Measurements from ENCODE around the gene ZBTB22. TPM values are rescaled to one million over a fixed set of nuclear protein-coding genes. Genes with fewer than 3 reads are reported as not detected.

Gene ZBTB22
- total RNA-seq, 1 donor from 2014 or later: 5.7 TPM

GRCh38 chr6:33289784-33290315 lies 27.7 kb downstream of the ZBTB22 start:
- H3K36me3 ChIP-seq: no peaks in the 10 kb centered on the region
- H3K9ac ChIP-seq: peak overlapping the region; percentile 69
- peaks cover 5% of the 10 kb centered on the region for H3K27me3 Mint-ChIP-seq (ENCODE audit: insufficient read depth, low read depth)
- peak overlapping the region; percentile 91 for H3K27ac Mint-ChIP-seq
- H3K4me1 Mint-ChIP-seq: peaks cover 31% of the 10 kb centered on the region
- TF ChIP-seq EZH2phosphoT487 (IDR thresholded peaks at IDR 0.05): no peak
- TF ChIP-seq EZH2 (IDR thresholded peaks at IDR 0.05): no peak
- TF ChIP-seq, protein P1, sequence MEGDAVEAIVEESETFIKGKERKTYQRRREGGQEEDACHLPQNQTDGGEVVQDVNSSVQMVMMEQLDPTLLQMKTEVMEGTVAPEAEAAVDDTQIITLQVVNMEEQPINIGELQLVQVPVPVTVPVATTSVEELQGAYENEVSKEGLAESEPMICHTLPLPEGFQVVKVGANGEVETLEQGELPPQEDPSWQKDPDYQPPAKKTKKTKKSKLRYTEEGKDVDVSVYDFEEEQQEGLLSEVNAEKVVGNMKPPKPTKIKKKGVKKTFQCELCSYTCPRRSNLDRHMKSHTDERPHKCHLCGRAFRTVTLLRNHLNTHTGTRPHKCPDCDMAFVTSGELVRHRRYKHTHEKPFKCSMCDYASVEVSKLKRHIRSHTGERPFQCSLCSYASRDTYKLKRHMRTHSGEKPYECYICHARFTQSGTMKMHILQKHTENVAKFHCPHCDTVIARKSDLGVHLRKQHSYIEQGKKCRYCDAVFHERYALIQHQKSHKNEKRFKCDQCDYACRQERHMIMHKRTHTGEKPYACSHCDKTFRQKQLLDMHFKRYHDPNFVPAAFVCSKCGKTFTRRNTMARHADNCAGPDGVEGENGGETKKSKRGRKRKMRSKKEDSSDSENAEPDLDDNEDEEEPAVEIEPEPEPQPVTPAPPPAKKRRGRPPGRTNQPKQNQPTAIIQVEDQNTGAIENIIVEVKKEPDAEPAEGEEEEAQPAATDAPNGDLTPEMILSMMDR (IDR thresholded peaks at IDR 0.05): no peak
- H3K4me3 ChIP-seq: peak overlapping the region; percentile 85
- no peaks in the 10 kb centered on the region for H3K27me3 ChIP-seq
- H3K4me1 ChIP-seq: peaks cover 9% of the 10 kb centered on the region
- H3K4me2 ChIP-seq: peak overlapping the region; percentile 97
- peaks cover 12% of the 10 kb centered on the region for H3K36me3 Mint-ChIP-seq
- H2AFZ ChIP-seq (replicated peaks): peak overlapping the region; percentile 99
- DNase-seq (ENCODE audit: low spot score): no peak
- no peaks in the 10 kb centered on the region for H3K9me3 Mint-ChIP-seq
- H3K79me2 ChIP-seq (ENCODE audit: low read depth): peaks cover 29% of the 10 kb centered on the region
- H3K27ac ChIP-seq: no peak overlapping the region
- H3K9me3 ChIP-seq (ENCODE audit: low read depth): no peaks in the 10 kb centered on the region
- peak overlapping the region; percentile 99 for H3K4me3 Mint-ChIP-seq
- H4K20me1 ChIP-seq (ENCODE audit: low read depth): peaks cover 4% of the 10 kb centered on the region
- peaks cover 6% of the 10 kb centered on the region for H3F3A ChIP-seq (ENCODE audit: low read depth)

DNA sequence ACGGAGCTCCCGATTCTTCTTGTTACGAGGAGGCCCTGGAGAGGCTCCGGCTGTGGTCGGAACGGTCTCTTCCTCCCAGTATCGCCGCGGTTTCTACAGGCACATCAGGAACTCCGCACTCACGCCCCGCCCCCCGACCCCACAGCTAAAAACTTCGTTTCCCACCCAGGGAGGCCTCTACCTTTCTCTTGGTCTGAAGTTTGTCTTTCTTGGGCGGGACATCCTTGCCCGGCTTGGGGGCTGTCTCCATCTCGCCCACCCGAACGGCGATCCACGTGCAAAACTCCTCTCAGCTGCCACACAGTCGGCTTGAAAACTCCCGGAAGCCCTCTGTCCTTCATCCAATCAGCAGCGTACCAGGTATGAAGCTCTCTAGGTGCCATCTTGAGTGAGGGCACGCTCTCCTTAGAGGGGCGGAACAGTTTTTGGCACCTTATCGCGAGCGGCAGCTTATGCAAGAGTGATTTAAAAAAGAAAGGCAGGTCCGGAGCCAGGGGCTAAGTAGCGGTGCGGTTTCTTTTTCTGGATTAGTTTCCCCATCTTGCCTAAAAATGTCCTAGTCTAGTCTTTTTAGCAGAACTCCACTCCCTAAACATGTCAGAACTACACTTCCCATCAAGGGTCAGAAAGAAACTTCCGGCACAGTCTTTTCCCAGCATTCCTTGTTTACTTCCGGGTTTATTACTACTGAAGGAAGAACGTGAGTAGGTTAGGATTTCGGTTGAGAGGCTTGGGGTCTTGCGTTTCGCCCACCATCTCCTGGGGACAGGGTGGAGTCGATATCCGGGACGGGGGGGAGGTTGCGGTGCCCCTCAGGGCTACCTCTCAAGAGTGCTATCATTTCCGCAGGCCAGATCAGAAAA lies 28.4 kb downstream of the ZBTB22 start, which contains the start of the genes PFDN6 and WDR46:
Gene PFDN6, plus strand, starts transcription at position 681 of the 863 bp plus-strand sequence. CDS start 256 bp downstream, outside the sequence.
Gene WDR46, minus strand, starts transcription at position 319 of the 863 bp plus-strand sequence. Its CDS starts 69 bp downstream, at position 250.
- peaks cover 12% of the 10 kb centered on the region for H3K36me3 Mint-ChIP-seq

DNA sequence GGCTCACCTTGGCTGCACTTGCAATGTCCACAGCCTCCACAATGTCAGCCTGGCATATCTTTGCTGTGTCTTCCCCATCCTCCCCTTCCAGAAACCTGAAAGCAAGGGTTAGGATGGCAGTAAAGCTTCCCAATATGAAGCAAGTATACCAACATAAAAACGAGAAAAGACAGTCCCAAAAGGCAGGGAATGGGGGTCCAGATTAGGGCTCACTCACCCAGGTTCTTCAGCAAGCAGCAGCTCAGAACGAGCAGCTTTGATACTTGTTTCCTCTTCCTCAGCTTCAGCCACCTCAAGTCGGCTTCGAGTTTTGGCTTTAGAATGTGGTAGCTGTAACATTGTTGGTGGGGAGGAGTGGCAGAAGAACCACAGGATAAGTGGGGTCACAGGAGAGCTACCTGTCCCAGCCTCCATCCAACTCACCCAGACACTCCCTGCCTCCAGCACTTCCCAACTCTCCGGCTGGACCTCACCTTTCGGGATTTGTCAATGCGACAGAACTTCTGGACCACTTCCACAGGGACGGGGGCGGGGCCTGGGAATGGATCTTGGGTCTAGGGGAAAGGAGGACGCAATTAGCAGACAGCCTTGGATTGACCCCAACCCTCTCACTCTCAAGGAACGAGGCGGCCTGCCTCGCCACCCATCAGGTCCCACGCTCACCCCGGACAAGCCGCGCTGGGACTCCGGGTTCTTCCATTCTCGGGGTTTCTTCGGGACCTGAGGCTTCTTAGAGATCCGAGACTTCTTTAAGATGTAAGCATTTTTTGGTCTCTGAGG lies 29.2 kb downstream of the ZBTB22 start:
- H3K36me3 Mint-ChIP-seq: peaks cover 12% of the 10 kb centered on the region
- Histone ChIP-seq H3K36me3 (no peaks in the 10 kb centered on the region), H3F3A (ENCODE audit: low read depth) (peaks cover 6% of the 10 kb centered on the region), H3K9ac (peak overlapping the region; percentile 76), H3K79me2 (ENCODE audit: low read depth) (peaks cover 29% of the 10 kb centered on the region), H3K9me3 (ENCODE audit: low read depth) (no peaks in the 10 kb centered on the region), H4K20me1 (ENCODE audit: low read depth) (peaks cover 4% of the 10 kb centered on the region), H2AFZ (replicated peaks) (peak overlapping the region; percentile 99), H3K27ac (no peak overlapping the region), H3K4me3 (peak overlapping the region; percentile 85), H3K4me2 (peak overlapping the region; percentile 97), H3K4me1 (peaks cover 9% of the 10 kb centered on the region), H3K27me3 (no peaks in the 10 kb centered on the region)
- no peak for DNase-seq (ENCODE audit: low spot score)
- H3K4me3 Mint-ChIP-seq: peak overlapping the region; percentile 99
- H3K9me3 Mint-ChIP-seq: no peaks in the 10 kb centered on the region
- H3K4me1 Mint-ChIP-seq: peaks cover 31% of the 10 kb centered on the region
- no peak overlapping the region for H3K27ac Mint-ChIP-seq
- H3K27me3 Mint-ChIP-seq (ENCODE audit: insufficient read depth, low read depth): peaks cover 5% of the 10 kb centered on the region
- TF ChIP-seq EZH2phosphoT487 (IDR thresholded peaks at IDR 0.05): no peak
- TF ChIP-seq, protein P1 (IDR thresholded peaks at IDR 0.05): no peak
- no peak for TF ChIP-seq EZH2 (IDR thresholded peaks at IDR 0.05)

More for the DNA sequence above, 28.4 kb downstream of the ZBTB22 start, which contains the start of the genes PFDN6 and WDR46:
- DNase-seq (ENCODE audit: low spot score): peak; percentile 90
- no peaks in the 10 kb centered on the region for H3K36me3 ChIP-seq
- H4K20me1 ChIP-seq (ENCODE audit: low read depth): peaks cover 4% of the 10 kb centered on the region
- no peak within 1 kb of the TSS for H3K27ac ChIP-seq
- H3K27me3 Mint-ChIP-seq (ENCODE audit: insufficient read depth, low read depth): peaks cover 5% of the 10 kb centered on the region
- peak within 1 kb of the TSS; percentile 97 for H3K4me2 ChIP-seq
- H2AFZ ChIP-seq (replicated peaks): peak within 1 kb of the TSS; percentile 99
- peak within 1 kb of the TSS; percentile 91 for H3K27ac Mint-ChIP-seq
- peaks cover 29% of the 10 kb centered on the region for H3K79me2 ChIP-seq (ENCODE audit: low read depth)
- H3K9ac ChIP-seq: peak within 1 kb of the TSS; percentile 76
- H3K9me3 Mint-ChIP-seq: no peaks in the 10 kb centered on the region
- no peak for TF ChIP-seq EZH2 (IDR thresholded peaks at IDR 0.05)
- no peak for TF ChIP-seq EZH2phosphoT487 (IDR thresholded peaks at IDR 0.05)
- H3K4me3 ChIP-seq: peak within 1 kb of the TSS; percentile 85
- no peaks in the 10 kb centered on the region for H3K27me3 ChIP-seq
- H3K9me3 ChIP-seq (ENCODE audit: low read depth): no peaks in the 10 kb centered on the region
- H3K4me3 Mint-ChIP-seq: peak within 1 kb of the TSS; percentile 99
- peaks cover 9% of the 10 kb centered on the region for H3K4me1 ChIP-seq
- H3F3A ChIP-seq (ENCODE audit: low read depth): peaks cover 6% of the 10 kb centered on the region
- peaks cover 31% of the 10 kb centered on the region for H3K4me1 Mint-ChIP-seq

Measured in neural progenitor cell (in vitro differentiated cells).